AG04449 (cell line): ENCODE measurements around the gene LARP6.

Source experiments
- CTCF ChIA-PET: fragments of 350-600 bp; formaldehyde crosslinking; extraction: SDS; loops from one replicate; lab custom pipeline; 2021; ENCODE audit warnings: antibody characterized with exemption; lab: Yijun Ruan, JAX
- POLR2A ChIA-PET: fragments of 400-600, 350-600 bp; formaldehyde crosslinking; extraction: SDS; loops from one replicate; lab custom pipeline; 2020; ENCODE audit warnings: antibody characterized with exemption, inconsistent platforms; lab: Yijun Ruan, JAX
- DNase-seq: peaks from one replicate; pipeline ENCODE4 v3.0.0-alpha.2; 2010; ENCODE audit warnings: low read depth, low spot score
- H3K4me3 ChIP-seq: 2 replicates; pipeline ENCODE4 v1.5.1; 2011; ENCODE audit warnings: low read depth, mild to moderate bottlenecking, control low read depth, low read length
- CTCF ChIP-seq: IDR thresholded peaks from one replicate; pipeline ENCODE4 v1.5.1; 2011; ENCODE audit warnings: mild to moderate bottlenecking, moderate library complexity, low read length, control low read depth, inconsistent platforms; ENCODE audit not compliant: insufficient read depth; ENCODE audit errors: missing control alignments

The LARP6 gene

GRCh38 chr15:70835415-70835814 lies 18.5 kb downstream of the LARP6 start:
- TF ChIP-seq CTCF: no peak
- ChIA-PET POLR2A (interaction anchor here (0.6 kb wide), 1 partner anchor 141 kb away, joined by 3 read pairs; no protein-coding TSS in a partner anchor), CTCF (interaction anchor here (0.8 to 4.2 kb wide), 7 partner anchors 11 to 152 kb away, joined by 3 to 25 read pairs (median 4); no protein-coding TSS in a partner anchor)
- H3K4me3 ChIP-seq: no peak overlapping the region
- DNase-seq: no peak

- ChIA-PET POLR2A (interaction anchor here (0.6 kb wide), 1 partner anchor 141 kb away, joined by 3 read pairs; no protein-coding TSS in a partner anchor), CTCF (interaction anchor here (1.0 to 4.2 kb wide), 6 partner anchors 11 to 152 kb away, joined by 3 to 25 read pairs (median 4); no protein-coding TSS in a partner anchor)
- TF ChIP-seq CTCF: no peak
- H3K4me3 ChIP-seq: no peak overlapping the region
- no peak for DNase-seq
Measured at GRCh38 chr15:70834999-70835398, 19.0 kb downstream of the LARP6 start.

- no peak for DNase-seq
- TF ChIP-seq CTCF: no peak
- ChIA-PET POLR2A (interaction anchor here (1.5 to 1.9 kb wide), 2 partner anchors 18 to 23 kb away, joined by 5 to 7 read pairs; no protein-coding TSS in a partner anchor), CTCF (interaction anchor here (0.7 to 4.9 kb wide), 8 partner anchors 10 to 153 kb away, joined by 3 to 27 read pairs (median 4); no protein-coding TSS in a partner anchor)
- H3K4me3 ChIP-seq: no peak overlapping the region
Measured at GRCh38 chr15:70833861-70834765, 19.8 kb downstream of the LARP6 start.

GRCh38 chr15:70833422-70833821 lies 20.5 kb downstream of the LARP6 start:
- POLR2A ChIA-PET: interaction anchor here (1.5 to 1.9 kb wide), 2 partner anchors 19 to 24 kb away, joined by 5 to 7 read pairs; no protein-coding TSS in a partner anchor
- H3K4me3 ChIP-seq: no peak overlapping the region
- CTCF ChIA-PET: interaction anchor here (0.7 to 4.9 kb wide), 6 partner anchors 9 to 968 kb away, joined by 3 to 27 read pairs (median 4); no protein-coding TSS in a partner anchor

DNA sequence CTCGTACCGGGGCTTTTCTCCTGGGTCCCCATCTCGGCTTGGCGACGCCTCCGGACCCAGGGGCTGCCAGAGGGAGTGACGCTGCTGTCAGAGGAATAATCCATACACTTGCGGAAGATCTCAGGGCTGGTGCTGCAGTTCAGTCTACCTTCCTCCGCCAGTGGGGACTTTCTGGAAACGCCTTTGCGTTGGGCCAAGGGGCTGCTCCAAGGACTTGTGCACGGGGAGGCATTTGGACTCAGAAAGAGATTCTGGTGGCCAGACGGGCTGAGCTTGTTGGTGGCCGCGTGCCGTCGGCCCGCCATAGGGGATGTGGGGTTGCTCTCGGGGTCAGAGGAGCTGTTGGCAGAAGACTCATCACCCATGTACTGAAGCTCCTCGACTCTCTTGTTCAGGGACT lies 21.8 kb downstream of the LARP6 start:
- ChIA-PET POLR2A (no interaction called here), CTCF (interaction anchor here (1.1 to 4.9 kb wide), 4 partner anchors 8 to 153 kb away, joined by 3 to 27 read pairs (median 20); no protein-coding TSS in a partner anchor)
- no peak overlapping the region for H3K4me3 ChIP-seq
- no peak for TF ChIP-seq CTCF
- DNase-seq: no peak

More at GRCh38 chr15:70833422-70833821, 20.5 kb downstream of the LARP6 start:
- DNase-seq: no peak
- no peak for TF ChIP-seq CTCF
